Endodermal cell (in vitro differentiated cells): ENCODE data around the gene C11orf54. TPM values are rescaled to one million over a fixed set of nuclear protein-coding genes. Genes with fewer than 3 reads are reported as not detected.

Experiments
- DNase-seq: peaks from one replicate; pipeline ENCODE4 v3.0.0-alpha.2; 2017
- H3K27ac ChIP-seq: 2 replicates; pipeline ENCODE4 v1.5.1; 2013; ENCODE audit warnings: mild to moderate bottlenecking, low read depth, low read length, moderate library complexity
- H3K27me3 ChIP-seq: 2 replicates; pipeline ENCODE4 v1.6.1; 2013; ENCODE audit warnings: mild to moderate bottlenecking, low read length, moderate library complexity; ENCODE audit not compliant: insufficient read depth, control insufficient read depth, poor library complexity, severe bottlenecking
- H3K36me3 ChIP-seq: 2 replicates; pipeline ENCODE4 v1.7.0; 2013; ENCODE audit warnings: mild to moderate bottlenecking, low read length, moderate library complexity; ENCODE audit not compliant: control insufficient read depth, insufficient read depth
- H3K4me1 ChIP-seq: one replicate; pipeline ENCODE4 v1.7.0; 2013; ENCODE audit warnings: low read length; ENCODE audit not compliant: control insufficient read depth, insufficient read depth
- H3K4me3 ChIP-seq: 2 replicates; pipeline ENCODE4 v1.5.1; 2013; ENCODE audit warnings: mild to moderate bottlenecking, low read length, moderate library complexity
- H3K9ac ChIP-seq: 2 replicates; pipeline ENCODE4 v1.6.1; 2013; ENCODE audit warnings: mild to moderate bottlenecking, low read length, moderate library complexity; ENCODE audit not compliant: poor library complexity, severe bottlenecking; ENCODE audit errors: extremely low read depth
- H3K9me3 ChIP-seq: 2 replicates; pipeline ENCODE4 v1.6.1; 2013; ENCODE audit warnings: mild to moderate bottlenecking, low read length, moderate library complexity; ENCODE audit not compliant: control insufficient read depth
- H3K27ac Mint-ChIP-seq: 2 replicates; pipeline ENCODE4 v1.8.0; 2020; ENCODE audit warnings: mixed read lengths
- H3K27me3 Mint-ChIP-seq: 2 replicates; pipeline ENCODE4 v1.8.0; 2021; ENCODE audit warnings: mild to moderate bottlenecking, mixed read lengths; ENCODE audit not compliant: insufficient read depth
- H3K36me3 Mint-ChIP-seq: 2 replicates; pipeline ENCODE4 v1.8.0; 2020; ENCODE audit warnings: low read depth, mixed read lengths
- H3K4me1 Mint-ChIP-seq: 2 replicates; pipeline ENCODE4 v1.8.0; 2020; ENCODE audit warnings: mixed read lengths
- H3K4me3 Mint-ChIP-seq: 2 replicates; pipeline ENCODE4 v1.8.0; 2020; ENCODE audit warnings: mild to moderate bottlenecking, moderate library complexity, mixed read lengths
- H3K9me3 Mint-ChIP-seq: 2 replicates; pipeline ENCODE4 v1.8.0; 2020; ENCODE audit warnings: mild to moderate bottlenecking, mixed read lengths
- CTCF ChIP-seq: fragments of 200-600 bp; sonication (generic); conservative IDR thresholded peaks from 2 replicates; pipeline ENCODE4 v1.5.0; 2021; ENCODE audit warnings: antibody characterized with exemption, mild to moderate bottlenecking
- WGBS, 2 experiments: methylation state at CpG; one replicate each; pipeline versions ENCODE4 v1.1.5 to v1.1.7; 2013; ENCODE audit warnings: missing lambda C conversion rate in 2 of 2, mixed read lengths in 1 of 2; ENCODE audit not compliant: insufficient coverage in 1 of 2, insufficient read length in 1 of 2; 5-methylcytosine and 5-hydroxymethylcytosine counted together
- total RNA-seq, 2 donors: library from RNA; stranded (reverse); fragmentation: NEBNext Ultra II Directional in 1 of 2; extraction: Animal tissue kit (Norgen Biotek cat#: 25700) in 1 of 2; gene quantifications; 2 replicates in 1 of 2; 3 replicates in 1 of 2; pipeline ENCODE4 v1.2.1, GENCODE V29; 2021

C11orf54 gene
- total RNA-seq, 2 donors from 2014 or later: 18.8 to 33.6 TPM

DNA sequence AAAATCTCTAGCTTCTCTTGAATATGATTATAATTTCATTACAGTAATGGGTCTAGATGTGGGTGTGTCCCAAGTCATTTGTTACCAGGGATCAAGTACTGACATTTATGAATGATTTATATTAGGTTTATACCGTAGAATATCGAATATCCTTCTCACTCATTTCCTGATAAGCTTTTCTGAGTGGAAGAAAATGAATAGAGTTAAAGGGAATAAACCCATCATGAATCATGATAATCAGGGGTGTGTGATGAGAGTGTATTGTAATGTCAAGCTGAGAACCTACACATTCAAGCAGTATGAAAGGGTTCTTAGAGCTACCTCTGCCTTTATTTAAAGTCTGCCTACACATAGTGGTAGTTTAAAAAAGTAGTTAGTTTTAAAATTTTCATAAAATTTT lies 59.9 kb downstream of the C11orf54 start:
- no peak overlapping the region for H3K27ac Mint-ChIP-seq
- H3K4me1 Mint-ChIP-seq: no peaks in the 10 kb centered on the region
- H3K4me3 Mint-ChIP-seq: no peak overlapping the region
- H3K9me3 Mint-ChIP-seq: no peaks in the 10 kb centered on the region
- Histone ChIP-seq H3K9ac (no peak overlapping the region), H3K4me1 (no peaks in the 10 kb centered on the region), H3K27ac (no peak overlapping the region), H3K36me3 (peaks cover 94% of the 10 kb centered on the region), H3K4me3 (no peak overlapping the region), H3K9me3 (no peaks in the 10 kb centered on the region), H3K27me3 (no peaks in the 10 kb centered on the region)
- H3K27me3 Mint-ChIP-seq: no peaks in the 10 kb centered on the region
- DNase-seq: no peak
- 100% methylated on average over 2 of the region's 2 CpGs; no CpG with 5 or more reads in 1 of the 2 experiments for WGBS, 2 experiments
- peaks cover 75% of the 10 kb centered on the region for H3K36me3 Mint-ChIP-seq
- no peak for TF ChIP-seq CTCF

GRCh38 chr11:93804879-93805278 lies 63.4 kb downstream of the C11orf54 start:
- Mint-ChIP-seq H3K4me3 (no peak overlapping the region), H3K4me1 (peaks cover 4% of the 10 kb centered on the region), H3K27ac (no peak overlapping the region), H3K27me3 (no peaks in the 10 kb centered on the region), H3K9me3 (no peaks in the 10 kb centered on the region), H3K36me3 (peaks cover 72% of the 10 kb centered on the region)
- H3K27me3 ChIP-seq: no peaks in the 10 kb centered on the region
- no peaks in the 10 kb centered on the region for H3K4me1 ChIP-seq
- no peaks in the 10 kb centered on the region for H3K9me3 ChIP-seq
- H3K27ac ChIP-seq: no peak overlapping the region
- no peak overlapping the region for H3K9ac ChIP-seq
- WGBS, 2 experiments: 100% methylated on average over 1 to 2 of the region's 2 CpGs
- no peak overlapping the region for H3K4me3 ChIP-seq
- DNase-seq: no peak
- peaks cover 92% of the 10 kb centered on the region for H3K36me3 ChIP-seq
- no peak for TF ChIP-seq CTCF

DNA sequence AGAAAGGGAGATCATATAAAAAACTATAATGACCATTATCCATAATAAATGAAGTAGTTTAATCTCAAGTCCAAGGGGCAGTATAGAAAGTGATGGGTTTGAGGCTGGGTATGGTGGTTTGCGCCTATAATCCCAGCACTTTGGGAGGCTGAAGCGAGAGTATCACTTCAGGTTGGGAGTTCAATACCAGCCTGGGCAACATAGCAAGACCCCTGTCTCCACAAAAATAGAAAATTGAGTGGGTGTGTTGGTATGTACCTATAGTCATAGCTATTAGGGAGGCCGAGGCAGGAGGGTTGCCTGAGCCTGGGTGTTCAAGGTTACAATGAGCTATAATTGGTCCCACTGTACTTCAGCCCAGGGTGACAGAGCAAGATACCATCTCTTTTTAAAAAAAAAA lies 66.5 kb downstream of the C11orf54 start:
- TF ChIP-seq CTCF: no peak
- H3K36me3 Mint-ChIP-seq: peaks cover 80% of the 10 kb centered on the region
- Histone ChIP-seq H3K27ac (no peak overlapping the region), H3K27me3 (no peaks in the 10 kb centered on the region), H3K9me3 (no peaks in the 10 kb centered on the region), H3K9ac (no peak overlapping the region), H3K4me3 (no peak overlapping the region), H3K36me3 (peaks cover 93% of the 10 kb centered on the region), H3K4me1 (no peaks in the 10 kb centered on the region)
- no peaks in the 10 kb centered on the region for H3K27me3 Mint-ChIP-seq
- no peaks in the 10 kb centered on the region for H3K9me3 Mint-ChIP-seq
- DNase-seq: no peak
- H3K27ac Mint-ChIP-seq: no peak overlapping the region
- H3K4me3 Mint-ChIP-seq: no peak overlapping the region
- peaks cover 4% of the 10 kb centered on the region for H3K4me1 Mint-ChIP-seq
- 96% methylated on average over 3 of the region's 3 CpGs; no CpG with 5 or more reads in 1 of the 2 experiments for WGBS, 2 experiments
